ENCODE results near the gene MCFD2. TPM values are rescaled to one million over a fixed set of nuclear protein-coding genes. Genes with fewer than 3 reads are reported as not detected.

The MCFD2 gene
- total and polyA plus RNA-seq, 2 donors (not counting 1 experiment from before 2014, with no cell fraction given), result 31.6 to 53.3 TPM

DNA sequence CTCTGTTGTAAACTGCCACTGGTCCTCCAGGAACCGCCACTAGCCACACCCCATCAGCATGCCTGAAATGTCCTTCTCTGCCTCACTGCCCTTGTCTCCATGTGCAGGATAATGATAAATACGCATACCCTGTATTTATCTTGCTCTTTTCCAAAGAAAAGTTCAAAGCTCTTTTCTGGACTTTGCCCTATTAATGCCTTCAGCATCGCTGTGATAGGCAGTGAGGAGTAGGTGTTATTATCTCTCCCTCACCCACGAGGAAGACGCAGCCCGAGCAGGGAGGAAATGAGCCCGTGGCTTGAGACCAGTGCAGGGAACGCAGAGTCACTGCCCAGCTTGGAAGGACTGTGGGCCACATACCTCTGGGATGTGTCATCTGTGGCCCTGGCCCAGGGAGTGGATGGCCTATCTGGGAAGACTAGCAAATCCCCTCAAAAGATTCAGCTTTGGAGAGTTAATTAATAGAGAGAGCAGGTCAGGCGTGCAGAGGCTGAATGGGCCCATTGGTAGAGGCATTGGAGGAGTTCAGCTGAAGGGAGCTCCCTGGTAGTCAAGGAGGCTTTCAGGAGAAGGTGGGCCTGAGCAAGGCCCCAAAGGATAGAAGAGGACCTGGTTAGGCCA is 39.5 kb upstream of the MCFD2 start:
- WGBS (ENCODE audit: insufficient coverage), result 89% methylated on average over 6 of the region's 9 CpGs
- no peak for DNase-seq
- H3K36me3 ChIP-seq (replicated peaks in 1 of 2; ENCODE audit: control extremely low read depth in 1 of 2, control insufficient read depth in 1 of 2, extremely low read depth in 1 of 2, insufficient read depth in 2 of 2, low read length in 1 of 2), result peaks cover 0 to 94% of the 10 kb centered on the region in 2 experiments
- CTCF ChIA-PET, result interaction anchor here (0.6 kb wide), 1 partner anchor 486 kb away, joined by 3 read pairs; no protein-coding TSS in a partner anchor
- no peak overlapping the region for H3K4me2 ChIP-seq (replicated peaks; ENCODE audit: low read depth, low read length, poor library complexity, severe bottlenecking)
- no peak overlapping the region for H3K4me3 ChIP-seq (ENCODE audit: control extremely low read depth in 1 of 5, extremely low read depth in 1 of 5, insufficient read depth in 1 of 5, low read depth in 2 of 5, low read length in 4 of 5)
- Mint-ChIP-seq H3K9me3 (ENCODE audit: insufficient read depth) (no peaks in the 10 kb centered on the region), H3K27ac (peak overlapping the region; percentile 50), H3K27me3 (no peaks in the 10 kb centered on the region), H3K4me3 (no peak overlapping the region), H3K4me1 (peaks cover 30% of the 10 kb centered on the region)
- no peaks in the 10 kb centered on the region for H3K27me3 ChIP-seq (replicated peaks in 1 of 4; ENCODE audit: control extremely low read depth in 1 of 4, control insufficient read depth in 3 of 4, insufficient read depth in 4 of 4, low read length in 3 of 4)
- TF ChIP-seq, protein P1, sequence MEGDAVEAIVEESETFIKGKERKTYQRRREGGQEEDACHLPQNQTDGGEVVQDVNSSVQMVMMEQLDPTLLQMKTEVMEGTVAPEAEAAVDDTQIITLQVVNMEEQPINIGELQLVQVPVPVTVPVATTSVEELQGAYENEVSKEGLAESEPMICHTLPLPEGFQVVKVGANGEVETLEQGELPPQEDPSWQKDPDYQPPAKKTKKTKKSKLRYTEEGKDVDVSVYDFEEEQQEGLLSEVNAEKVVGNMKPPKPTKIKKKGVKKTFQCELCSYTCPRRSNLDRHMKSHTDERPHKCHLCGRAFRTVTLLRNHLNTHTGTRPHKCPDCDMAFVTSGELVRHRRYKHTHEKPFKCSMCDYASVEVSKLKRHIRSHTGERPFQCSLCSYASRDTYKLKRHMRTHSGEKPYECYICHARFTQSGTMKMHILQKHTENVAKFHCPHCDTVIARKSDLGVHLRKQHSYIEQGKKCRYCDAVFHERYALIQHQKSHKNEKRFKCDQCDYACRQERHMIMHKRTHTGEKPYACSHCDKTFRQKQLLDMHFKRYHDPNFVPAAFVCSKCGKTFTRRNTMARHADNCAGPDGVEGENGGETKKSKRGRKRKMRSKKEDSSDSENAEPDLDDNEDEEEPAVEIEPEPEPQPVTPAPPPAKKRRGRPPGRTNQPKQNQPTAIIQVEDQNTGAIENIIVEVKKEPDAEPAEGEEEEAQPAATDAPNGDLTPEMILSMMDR (IDR thresholded peaks at IDR 0.05), result no peak
- no peak for TF ChIP-seq EZH2 (IDR thresholded peaks at IDR 0.05; ENCODE audit: borderline replicate concordance, insufficient read depth, low read depth, low read length, poor library complexity, severe bottlenecking)
- peaks cover 99% of the 10 kb centered on the region for H3K79me2 ChIP-seq (ENCODE audit: control insufficient read depth, insufficient read depth, low read length)
- no peak overlapping the region for H3K9ac ChIP-seq (ENCODE audit: low read length)
- no peak for ATAC-seq (ENCODE audit: low read depth)
- POLR2A ChIA-PET, result interaction anchor here (1.1 kb wide), 1 partner anchor 11 kb away, joined by 4 read pairs; no protein-coding TSS in a partner anchor
- H3K27ac ChIP-seq (ENCODE audit: low read length in 2 of 2), result peak overlapping the region in 1 of 2 donors; percentile 50
- intact Hi-C loops (cut with micrococcal nuclease), result no loop called here
- no peak overlapping the region for H2AFZ ChIP-seq (ENCODE audit: insufficient read depth, low read depth, low read length, poor library complexity, severe bottlenecking)
- no peaks in the 10 kb centered on the region for H3K9me3 ChIP-seq (ENCODE audit: control extremely low read depth in 1 of 3, control insufficient read depth in 2 of 3, insufficient read depth in 1 of 3, low read length in 2 of 3)
- H4K20me1 ChIP-seq (ENCODE audit: control insufficient read depth, insufficient read depth, low read length, poor library complexity, severe bottlenecking), result peaks cover 87% of the 10 kb centered on the region
- peaks cover 19 to 20% of the 10 kb centered on the region in 2 donors for H3K4me1 ChIP-seq (ENCODE audit: control insufficient read depth in 2 of 2, insufficient read depth in 2 of 2, low read length in 2 of 2)

DNA sequence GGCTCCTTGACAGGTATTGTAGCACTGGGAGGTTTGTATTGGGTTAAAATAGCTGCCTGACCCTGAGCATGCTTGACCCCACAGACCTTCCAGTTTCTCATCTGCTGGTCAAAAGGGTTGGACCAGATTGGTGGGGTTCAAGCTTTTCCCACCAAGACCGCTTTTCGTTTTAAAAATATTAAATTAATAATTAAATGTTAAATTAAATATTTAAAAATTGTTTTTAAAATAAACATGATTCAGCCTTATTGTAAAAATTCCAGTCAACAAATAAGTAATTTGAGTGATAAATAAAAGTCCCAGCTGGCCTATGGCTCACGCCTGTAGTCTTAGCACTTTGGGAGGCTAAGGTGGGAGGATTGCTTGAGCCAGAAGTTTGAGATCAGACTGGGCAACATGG is 36.6 kb upstream of the MCFD2 start:
- ATAC-seq (ENCODE audit: low read depth), result no peak
- Mint-ChIP-seq H3K27ac (no peak overlapping the region), H3K27me3 (no peaks in the 10 kb centered on the region), H3K4me1 (peaks cover 51% of the 10 kb centered on the region), H3K9me3 (ENCODE audit: insufficient read depth) (no peaks in the 10 kb centered on the region), H3K4me3 (no peak overlapping the region)
- Histone ChIP-seq H3K9ac (ENCODE audit: low read length) (no peak overlapping the region), H3K27me3 (replicated peaks in 1 of 4; ENCODE audit: control extremely low read depth in 1 of 4, control insufficient read depth in 3 of 4, insufficient read depth in 4 of 4, low read length in 3 of 4) (no peaks in the 10 kb centered on the region), H2AFZ (ENCODE audit: insufficient read depth, low read depth, low read length, poor library complexity, severe bottlenecking) (no peak overlapping the region), H3K36me3 (replicated peaks in 1 of 2; ENCODE audit: control extremely low read depth in 1 of 2, control insufficient read depth in 1 of 2, extremely low read depth in 1 of 2, insufficient read depth in 2 of 2, low read length in 1 of 2) (peaks cover 0 to 77% of the 10 kb centered on the region in 2 experiments), H3K4me3 (ENCODE audit: control extremely low read depth in 1 of 5, extremely low read depth in 1 of 5, insufficient read depth in 1 of 5, low read depth in 2 of 5, low read length in 4 of 5) (no peak overlapping the region), H3K79me2 (ENCODE audit: control insufficient read depth, insufficient read depth, low read length) (peaks cover 99% of the 10 kb centered on the region), H3K27ac (ENCODE audit: low read length in 2 of 2) (peak overlapping the region in 1 of 2 donors; percentile 48), H4K20me1 (ENCODE audit: control insufficient read depth, insufficient read depth, low read length, poor library complexity, severe bottlenecking) (peaks cover 86% of the 10 kb centered on the region), H3K4me1 (ENCODE audit: control insufficient read depth in 2 of 2, insufficient read depth in 2 of 2, low read length in 2 of 2) (peaks cover 47 to 49% of the 10 kb centered on the region in 2 donors), H3K4me2 (replicated peaks; ENCODE audit: low read depth, low read length, poor library complexity, severe bottlenecking) (no peak overlapping the region), H3K9me3 (ENCODE audit: control extremely low read depth in 1 of 3, control insufficient read depth in 2 of 3, insufficient read depth in 1 of 3, low read length in 2 of 3) (no peaks in the 10 kb centered on the region)
- ChIA-PET POLR2A (interaction anchor here (0.6 kb wide), 1 partner anchor 8 kb away, joined by 6 read pairs; no protein-coding TSS in a partner anchor), CTCF (interaction anchor here (1.0 to 1.7 kb wide), 5 partner anchors 9 to 384 kb away, joined by 3 to 4 read pairs (median 3); no protein-coding TSS in a partner anchor)
- TF ChIP-seq, protein P1 (IDR thresholded peaks at IDR 0.05), result no peak
- TF ChIP-seq EZH2 (IDR thresholded peaks at IDR 0.05; ENCODE audit: borderline replicate concordance, insufficient read depth, low read depth, low read length, poor library complexity, severe bottlenecking), result no peak
- intact Hi-C loops (cut with micrococcal nuclease), result no loop called here
- no peak for DNase-seq
- WGBS (ENCODE audit: insufficient coverage), result no CpG with 5 or more reads among the region's 3 CpGs

All from B cell (primary cell).